Fibroblast of villous mesenchyme (primary cell): Measurements from ENCODE around the gene VWA1. TPM values are rescaled to one million over a fixed set of nuclear protein-coding genes. Genes with fewer than 3 reads are reported as not detected.
"Not testable (repeated sequence)": the region's sequence is repeated elsewhere in the genome, so short reads cannot be mapped to it uniquely, and the experiment has no call there.

Experiments used
- DNase-seq: peaks from one replicate; pipeline ENCODE4 v3.0.0-alpha.2; 2010; ENCODE audit warnings: low read depth
- H3K4me3 ChIP-seq: 2 replicates; pipeline ENCODE4 v1.5.1; 2011; ENCODE audit warnings: low read depth, mild to moderate bottlenecking, low read length
- total RNA-seq: library from RNA; depleted of rRNA; stranded (reverse); fragments of >200 nt; gene quantifications from 2 replicates; pipeline ENCODE4 v1.2.3, GENCODE V29; 2012
- TF ChIP-seq, protein P1 (sequence below): IDR thresholded peaks from 2 replicates; pipeline ENCODE4 v1.5.1; 2012; ENCODE audit warnings: low read depth, mild to moderate bottlenecking, low read length; ENCODE audit not compliant: insufficient read depth

VWA1 gene
- total RNA-seq, 1 donor, result 5.6 TPM

DNA sequence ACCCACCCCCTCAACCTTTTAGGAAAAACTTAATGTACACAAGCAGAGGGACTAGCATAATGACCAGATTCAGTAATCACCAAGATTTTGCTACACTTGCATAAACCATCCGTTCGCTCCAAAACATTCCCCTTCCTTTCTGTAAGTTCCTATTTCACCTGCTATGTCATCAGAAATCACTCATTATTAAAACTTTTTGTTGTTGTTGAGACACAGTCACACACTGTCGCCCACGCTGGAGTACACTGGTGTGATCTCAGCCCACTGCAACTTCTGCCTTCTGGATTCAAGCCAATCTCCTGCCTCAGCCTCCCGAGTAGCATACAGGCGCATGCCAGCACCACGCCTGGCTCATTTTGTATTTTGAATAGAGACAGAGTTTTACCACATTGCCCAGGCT, 31.8 kb upstream of the VWA1 start:
- DNase-seq, result no peak
- TF ChIP-seq, protein P1, sequence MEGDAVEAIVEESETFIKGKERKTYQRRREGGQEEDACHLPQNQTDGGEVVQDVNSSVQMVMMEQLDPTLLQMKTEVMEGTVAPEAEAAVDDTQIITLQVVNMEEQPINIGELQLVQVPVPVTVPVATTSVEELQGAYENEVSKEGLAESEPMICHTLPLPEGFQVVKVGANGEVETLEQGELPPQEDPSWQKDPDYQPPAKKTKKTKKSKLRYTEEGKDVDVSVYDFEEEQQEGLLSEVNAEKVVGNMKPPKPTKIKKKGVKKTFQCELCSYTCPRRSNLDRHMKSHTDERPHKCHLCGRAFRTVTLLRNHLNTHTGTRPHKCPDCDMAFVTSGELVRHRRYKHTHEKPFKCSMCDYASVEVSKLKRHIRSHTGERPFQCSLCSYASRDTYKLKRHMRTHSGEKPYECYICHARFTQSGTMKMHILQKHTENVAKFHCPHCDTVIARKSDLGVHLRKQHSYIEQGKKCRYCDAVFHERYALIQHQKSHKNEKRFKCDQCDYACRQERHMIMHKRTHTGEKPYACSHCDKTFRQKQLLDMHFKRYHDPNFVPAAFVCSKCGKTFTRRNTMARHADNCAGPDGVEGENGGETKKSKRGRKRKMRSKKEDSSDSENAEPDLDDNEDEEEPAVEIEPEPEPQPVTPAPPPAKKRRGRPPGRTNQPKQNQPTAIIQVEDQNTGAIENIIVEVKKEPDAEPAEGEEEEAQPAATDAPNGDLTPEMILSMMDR, result no peak
- H3K4me3 ChIP-seq, result no peak overlapping the region

DNA sequence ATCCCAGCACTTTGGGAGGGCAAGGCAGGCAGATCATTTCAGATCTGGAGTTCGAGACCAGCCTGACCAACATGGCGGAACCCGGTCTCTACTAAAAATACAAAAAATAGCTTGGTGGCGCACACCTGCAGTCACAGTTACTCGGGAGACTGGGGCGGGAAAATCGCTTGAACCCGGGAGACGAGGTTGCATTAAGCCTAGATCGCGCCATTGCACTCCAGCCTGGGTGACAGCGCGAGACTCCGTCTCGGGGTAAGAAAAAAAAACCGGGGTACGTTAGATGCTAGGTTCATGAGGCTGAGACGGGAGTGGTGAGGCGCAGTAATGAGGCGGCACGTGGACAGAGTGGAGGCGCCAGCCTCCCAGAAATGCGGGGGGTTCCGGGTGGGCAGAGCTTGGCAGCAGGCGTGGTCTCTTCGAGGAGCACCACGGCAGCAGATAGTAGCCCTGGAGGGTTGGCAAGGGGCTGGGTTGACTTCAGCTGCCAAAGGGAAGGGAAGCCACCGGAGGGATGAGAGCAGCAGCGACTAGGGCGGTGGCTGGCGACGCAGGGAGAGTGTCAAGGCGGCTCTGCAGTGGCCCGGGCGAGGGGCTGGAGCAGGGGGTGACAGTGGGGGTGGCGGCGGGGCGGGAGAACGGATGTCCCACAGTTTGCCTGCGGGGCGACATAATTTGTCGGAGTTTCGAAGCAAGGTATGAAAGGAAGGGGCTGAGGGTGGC, 29.2 kb upstream of the VWA1 start:
- peak overlapping the region; percentile 90 for H3K4me3 ChIP-seq
- DNase-seq, result no peak
- TF ChIP-seq, protein P1, result no peak

DNA sequence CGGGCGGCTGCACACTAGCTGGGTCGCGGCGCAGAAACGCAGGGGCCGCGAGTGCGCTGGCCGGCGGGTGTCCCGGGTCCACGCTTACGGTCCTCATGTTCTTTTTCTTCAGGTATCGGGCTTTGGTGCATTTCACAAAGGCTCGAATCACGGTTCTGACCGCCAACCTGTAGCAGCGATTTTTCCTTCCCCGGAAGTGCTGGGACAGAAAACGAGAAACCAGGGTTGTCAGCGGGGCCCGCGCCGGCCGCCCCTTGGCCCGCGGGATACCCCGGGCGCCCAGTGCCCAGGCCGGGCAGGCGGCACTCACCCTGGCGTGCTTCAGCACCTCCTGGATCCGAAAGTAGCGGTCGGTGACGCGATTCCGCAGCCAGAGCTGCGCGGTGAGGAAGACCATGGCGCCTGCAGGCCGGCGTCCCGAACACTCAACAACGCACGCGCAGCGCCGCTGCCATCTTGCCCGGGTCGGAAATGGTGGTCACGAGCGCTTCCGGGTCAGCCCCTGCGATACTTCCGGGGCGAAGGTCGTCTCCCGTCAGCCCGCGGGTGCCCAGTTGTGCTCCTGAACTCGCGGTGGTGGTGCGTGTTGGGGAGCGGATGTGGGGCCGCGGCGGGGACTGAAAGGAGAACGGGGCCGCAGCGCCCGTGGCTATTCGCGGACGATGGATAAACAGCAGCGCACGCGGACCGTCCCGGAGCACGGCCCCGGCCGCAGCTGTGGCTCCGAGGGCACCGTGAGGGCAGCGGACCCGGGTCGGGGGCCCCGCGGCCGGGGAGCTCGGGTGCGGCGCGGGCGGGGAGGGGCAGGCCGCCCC, 28.5 kb upstream of the VWA1 start, which contains the start of gene MRPL20:
Gene MRPL20 (minus strand): TSS at position 473 of the 815 bp plus-strand sequence. CDS start 76 bp downstream, at position 397.
- peak within 1 kb of the TSS; percentile 90 for H3K4me3 ChIP-seq
- TF ChIP-seq, protein P1, result no peak
- DNase-seq, result peak; percentile 93

DNA sequence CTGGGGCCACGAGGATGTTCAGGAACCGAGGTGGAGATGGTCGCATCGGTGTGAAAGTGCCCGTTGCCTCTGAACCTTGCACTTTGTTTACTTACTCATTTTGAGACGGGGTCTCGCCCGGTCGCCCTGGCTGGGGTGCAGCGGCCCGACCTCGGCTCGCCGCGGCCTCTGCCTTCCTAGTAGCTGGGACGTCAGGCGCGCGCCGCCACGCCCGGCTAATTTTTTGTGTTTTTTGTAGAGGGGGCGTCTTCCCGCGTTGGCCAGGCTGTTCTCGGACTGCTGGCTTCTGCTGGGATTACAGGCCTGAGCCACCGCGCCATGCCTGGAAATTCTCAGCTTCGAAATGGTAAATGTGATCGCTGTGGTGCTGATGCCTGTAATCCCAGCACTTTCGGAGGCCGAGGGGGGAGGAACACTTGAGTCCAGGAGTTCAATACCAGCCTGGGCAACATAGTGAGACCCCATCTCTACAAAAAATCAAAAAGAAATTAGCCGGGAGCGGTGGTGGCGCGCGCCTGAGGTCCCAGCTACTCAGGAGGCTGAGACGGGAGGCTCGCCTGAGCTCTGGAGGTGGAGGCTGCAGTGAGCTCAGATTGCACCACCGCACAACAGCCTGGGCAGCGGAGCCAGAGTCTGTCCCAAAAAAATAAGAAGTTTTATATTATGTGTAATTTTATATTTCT, 27.7 kb upstream of the VWA1 start:
- TF ChIP-seq, protein P1, result peak; percentile 10
- peak; percentile 59 for DNase-seq
- H3K4me3 ChIP-seq, result peak overlapping the region; percentile 90

DNA sequence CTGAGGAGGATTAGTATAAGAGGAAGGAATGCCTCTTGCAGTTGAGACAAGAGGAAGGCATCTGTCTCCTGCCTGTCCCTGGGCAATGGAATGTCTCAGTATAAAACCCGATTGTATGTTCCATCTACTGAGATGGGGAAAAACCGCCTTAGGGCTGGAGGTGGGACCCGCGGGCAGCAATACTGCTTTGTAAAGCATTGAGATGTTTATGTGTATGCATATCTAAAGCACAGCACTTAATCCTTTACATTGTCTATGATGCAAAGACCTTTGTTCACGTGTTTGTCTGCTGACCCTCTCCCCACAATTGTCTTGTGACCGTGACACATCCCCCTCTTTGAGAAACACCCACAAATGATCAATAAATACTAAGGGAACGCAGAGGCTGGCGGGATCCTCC, 25.3 kb upstream of the VWA1 start:
- not testable (repeated sequence) for DNase-seq, H3K4me3 ChIP-seq

DNA sequence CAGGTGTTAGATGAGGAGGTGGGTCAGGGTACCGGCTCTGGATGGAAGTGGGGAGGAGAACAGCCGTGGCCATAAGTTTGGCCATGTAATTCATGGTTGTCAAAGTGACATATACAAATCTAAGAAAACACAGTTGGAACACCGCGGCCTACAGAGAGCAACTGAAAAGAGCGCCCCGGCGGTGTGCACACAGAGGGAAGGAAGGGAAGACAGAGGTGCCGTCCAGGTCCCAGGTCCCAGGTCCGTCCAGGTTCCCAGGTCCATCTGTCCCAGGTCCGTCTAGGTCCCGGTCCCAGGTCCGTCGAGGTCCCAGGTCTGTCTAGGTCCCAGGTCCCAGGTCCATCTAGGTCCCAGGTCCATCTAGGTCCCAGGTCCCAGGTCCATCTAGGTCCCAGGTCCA, 23.9 kb upstream of the VWA1 start:
- no peak overlapping the region for H3K4me3 ChIP-seq
- TF ChIP-seq, protein P1, result no peak
- DNase-seq, result no peak

DNA sequence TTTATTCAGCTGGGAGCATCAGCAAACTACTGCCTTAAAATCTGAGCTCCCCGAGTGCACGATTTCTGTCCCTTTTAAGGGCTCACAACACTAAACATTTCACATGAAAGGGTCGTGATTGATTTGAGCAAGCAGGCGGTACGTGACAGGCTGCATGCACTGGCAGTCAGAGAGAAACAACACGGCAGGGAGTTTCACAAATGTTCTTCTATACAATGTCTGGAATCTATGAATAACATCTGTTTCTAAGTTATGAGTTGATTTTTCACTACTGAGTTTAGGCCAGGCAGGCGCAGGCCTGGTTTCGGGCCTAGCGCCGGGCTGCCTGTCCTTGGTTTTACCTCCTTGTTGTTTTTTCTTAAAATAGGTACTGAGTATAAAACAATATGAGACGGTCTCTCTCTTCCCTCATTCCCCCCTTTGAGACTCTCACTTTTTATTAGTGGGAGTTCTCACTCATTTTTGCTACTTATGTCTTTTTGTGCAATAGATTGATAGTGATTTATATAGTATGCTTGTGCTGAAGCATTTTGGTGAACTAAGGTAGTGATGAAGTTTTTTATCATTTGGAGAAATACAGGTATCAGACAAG, 23.1 kb upstream of the VWA1 start:
- not testable (repeated sequence) for H3K4me3 ChIP-seq, DNase-seq
